Osteocyte (in vitro differentiated cells): Measurements from ENCODE around the gene KIAA1958. TPM values are rescaled to one million over a fixed set of nuclear protein-coding genes. Genes with fewer than 3 reads are reported as not detected.

Experiments
- DNase-seq: peaks from one replicate; pipeline ENCODE4 v3.0.0; 2021; ENCODE audit warnings: mixed read lengths; ENCODE audit not compliant: unreplicated experiment; ENCODE audit errors: extremely low spot score
- H3K27ac Mint-ChIP-seq: one replicate; pipeline ENCODE4 v1.8.0; 2021; ENCODE audit warnings: mild to moderate bottlenecking, mixed read lengths; ENCODE audit not compliant: unreplicated experiment
- H3K27me3 Mint-ChIP-seq: one replicate; pipeline ENCODE4 v1.8.0; 2021; ENCODE audit warnings: mixed read lengths; ENCODE audit not compliant: unreplicated experiment
- H3K36me3 Mint-ChIP-seq: one replicate; pipeline ENCODE4 v1.8.0; 2021; ENCODE audit warnings: mixed read lengths; ENCODE audit not compliant: unreplicated experiment
- H3K4me1 Mint-ChIP-seq: one replicate; pipeline ENCODE4 v1.8.0; 2021; ENCODE audit warnings: mixed read lengths; ENCODE audit not compliant: unreplicated experiment
- H3K4me3 Mint-ChIP-seq: one replicate; pipeline ENCODE4 v1.8.0; 2021; ENCODE audit warnings: mild to moderate bottlenecking, moderate library complexity, mixed read lengths; ENCODE audit not compliant: unreplicated experiment
- H3K9me3 Mint-ChIP-seq: one replicate; pipeline ENCODE4 v1.8.0; 2021; ENCODE audit warnings: mixed read lengths; ENCODE audit not compliant: unreplicated experiment
- total RNA-seq: library from RNA; stranded (reverse); gene quantifications from 2 replicates; pipeline ENCODE4 v1.2.1, GENCODE V29; 2021
- TF ChIP-seq, protein P1 (sequence below): fragments of 200-600 bp; sonication (generic); IDR thresholded peaks from 2 replicates; pipeline ENCODE4 v1.5.0; 2021; ENCODE audit warnings: antibody characterized with exemption, mild to moderate bottlenecking, moderate library complexity

Gene KIAA1958
- total RNA-seq, 1 donor from 2014 or later: 4.9 TPM

- H3K27me3 Mint-ChIP-seq: no peaks in the 10 kb centered on the region
- no peak overlapping the region for H3K4me3 Mint-ChIP-seq
- H3K9me3 Mint-ChIP-seq: no peaks in the 10 kb centered on the region
- no peak overlapping the region for H3K27ac Mint-ChIP-seq
- DNase-seq: no peak
- no peaks in the 10 kb centered on the region for H3K4me1 Mint-ChIP-seq
- TF ChIP-seq, protein P1, sequence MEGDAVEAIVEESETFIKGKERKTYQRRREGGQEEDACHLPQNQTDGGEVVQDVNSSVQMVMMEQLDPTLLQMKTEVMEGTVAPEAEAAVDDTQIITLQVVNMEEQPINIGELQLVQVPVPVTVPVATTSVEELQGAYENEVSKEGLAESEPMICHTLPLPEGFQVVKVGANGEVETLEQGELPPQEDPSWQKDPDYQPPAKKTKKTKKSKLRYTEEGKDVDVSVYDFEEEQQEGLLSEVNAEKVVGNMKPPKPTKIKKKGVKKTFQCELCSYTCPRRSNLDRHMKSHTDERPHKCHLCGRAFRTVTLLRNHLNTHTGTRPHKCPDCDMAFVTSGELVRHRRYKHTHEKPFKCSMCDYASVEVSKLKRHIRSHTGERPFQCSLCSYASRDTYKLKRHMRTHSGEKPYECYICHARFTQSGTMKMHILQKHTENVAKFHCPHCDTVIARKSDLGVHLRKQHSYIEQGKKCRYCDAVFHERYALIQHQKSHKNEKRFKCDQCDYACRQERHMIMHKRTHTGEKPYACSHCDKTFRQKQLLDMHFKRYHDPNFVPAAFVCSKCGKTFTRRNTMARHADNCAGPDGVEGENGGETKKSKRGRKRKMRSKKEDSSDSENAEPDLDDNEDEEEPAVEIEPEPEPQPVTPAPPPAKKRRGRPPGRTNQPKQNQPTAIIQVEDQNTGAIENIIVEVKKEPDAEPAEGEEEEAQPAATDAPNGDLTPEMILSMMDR: peak; percentile 55
- H3K36me3 Mint-ChIP-seq: peaks cover 13% of the 10 kb centered on the region
Observed at GRCh38 chr9:112443200-112443599, 43.4 kb upstream of the KIAA1958 start.

DNA sequence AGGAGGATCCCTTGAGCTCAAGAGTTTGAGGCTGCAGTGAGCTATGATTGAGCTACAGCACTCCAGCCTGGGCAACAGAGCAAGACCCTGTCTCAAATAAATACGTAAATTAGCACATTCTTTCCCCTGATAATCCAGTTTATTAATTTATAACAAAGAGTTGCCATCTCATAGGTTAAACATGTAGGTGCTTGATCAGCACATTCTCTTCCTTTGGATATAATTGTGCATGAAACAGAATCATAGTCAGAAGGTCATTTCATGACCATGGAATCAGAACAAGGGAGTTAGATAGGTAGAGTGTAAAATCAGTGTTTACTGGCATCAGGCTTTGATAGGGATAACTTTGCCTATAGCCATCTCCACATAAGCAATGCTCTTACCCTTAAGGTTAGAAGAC lies 43.0 kb upstream of the KIAA1958 start:
- H3K27me3 Mint-ChIP-seq: no peaks in the 10 kb centered on the region
- no peak overlapping the region for H3K4me3 Mint-ChIP-seq
- H3K36me3 Mint-ChIP-seq: peaks cover 13% of the 10 kb centered on the region
- TF ChIP-seq, protein P1: no peak
- H3K4me1 Mint-ChIP-seq: no peaks in the 10 kb centered on the region
- no peaks in the 10 kb centered on the region for H3K9me3 Mint-ChIP-seq
- no peak for DNase-seq
- H3K27ac Mint-ChIP-seq: no peak overlapping the region

DNA sequence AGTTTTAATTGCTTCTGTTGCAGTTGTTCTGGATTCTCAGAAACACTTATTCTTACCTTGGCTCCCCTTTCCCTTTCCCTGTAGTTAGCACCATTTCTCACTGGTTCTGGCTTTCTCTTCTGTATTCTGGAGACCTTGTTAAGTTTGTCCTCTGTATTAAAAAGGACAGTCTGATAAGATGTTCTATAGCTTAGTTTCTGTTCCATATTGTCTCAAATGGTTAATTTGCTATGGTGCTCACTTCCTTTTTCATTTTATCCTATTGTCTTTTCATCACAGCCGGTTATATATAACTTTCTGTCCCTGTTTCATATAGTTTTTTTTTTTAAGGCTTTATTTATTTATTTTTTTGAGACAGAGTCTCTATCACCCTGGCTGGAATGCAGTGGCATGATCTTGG lies 41.4 kb upstream of the KIAA1958 start:
- Mint-ChIP-seq H3K36me3 (peaks cover 12% of the 10 kb centered on the region), H3K27me3 (no peaks in the 10 kb centered on the region), H3K4me3 (no peak overlapping the region), H3K4me1 (no peaks in the 10 kb centered on the region), H3K9me3 (no peaks in the 10 kb centered on the region), H3K27ac (no peak overlapping the region)
- TF ChIP-seq, protein P1: no peak
- DNase-seq: no peak

DNA sequence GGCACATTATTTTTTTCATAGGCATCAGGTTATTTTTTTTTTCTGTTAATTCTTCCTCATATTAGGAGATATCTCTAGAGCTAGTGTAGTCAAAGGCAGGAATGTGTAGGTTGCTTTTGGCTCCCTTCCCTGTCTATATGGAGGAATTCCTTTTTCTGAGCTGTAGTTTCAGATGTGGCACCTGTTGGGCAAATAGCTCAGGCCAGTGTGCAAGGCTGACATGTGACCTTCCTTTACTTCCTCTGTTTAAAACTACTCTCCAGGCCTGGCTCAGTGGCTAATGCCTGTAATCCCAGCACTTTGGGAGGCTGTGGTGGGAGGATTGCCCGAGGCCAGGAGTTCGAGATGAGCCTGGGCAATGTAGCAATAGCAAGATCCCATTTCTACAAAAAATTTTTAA lies 40.5 kb upstream of the KIAA1958 start:
- no peak for DNase-seq
- no peak overlapping the region for H3K27ac Mint-ChIP-seq
- no peaks in the 10 kb centered on the region for H3K4me1 Mint-ChIP-seq
- H3K27me3 Mint-ChIP-seq: no peaks in the 10 kb centered on the region
- TF ChIP-seq, protein P1: no peak
- H3K4me3 Mint-ChIP-seq: no peak overlapping the region
- peaks cover 11% of the 10 kb centered on the region for H3K36me3 Mint-ChIP-seq
- H3K9me3 Mint-ChIP-seq: no peaks in the 10 kb centered on the region

DNA sequence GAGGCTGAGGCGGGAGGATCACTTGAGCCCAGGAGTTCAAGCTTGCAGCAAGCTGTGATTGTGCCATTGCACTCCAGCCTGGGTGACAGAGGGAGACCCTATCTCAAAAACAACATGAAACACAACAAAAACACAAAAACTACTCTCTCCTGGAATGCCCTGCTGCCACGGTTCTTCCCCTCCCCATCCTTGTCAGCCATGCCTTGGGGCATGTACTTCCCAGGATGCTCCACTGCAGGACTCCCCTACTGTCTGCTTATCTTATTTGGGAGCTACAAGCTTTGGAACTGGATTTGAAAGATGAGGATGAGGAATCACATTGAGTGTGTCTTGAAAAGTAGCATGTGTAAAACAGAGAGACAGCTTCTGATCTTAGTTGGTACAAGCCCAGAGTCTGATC lies 40.1 kb upstream of the KIAA1958 start:
- no peaks in the 10 kb centered on the region for H3K4me1 Mint-ChIP-seq
- H3K27ac Mint-ChIP-seq: no peak overlapping the region
- H3K27me3 Mint-ChIP-seq: no peaks in the 10 kb centered on the region
- TF ChIP-seq, protein P1: no peak
- H3K9me3 Mint-ChIP-seq: no peaks in the 10 kb centered on the region
- H3K36me3 Mint-ChIP-seq: peaks cover 8% of the 10 kb centered on the region
- H3K4me3 Mint-ChIP-seq: no peak overlapping the region
- no peak for DNase-seq
